ENCODE data around the gene PIP4K2A.
"Not testable (repeated sequence)": the region's sequence is repeated elsewhere in the genome, so short reads cannot be mapped to it uniquely, and the experiment has no call there.

PIP4K2A gene

GRCh38 chr10:22714479-22715289 lies at the start of gene PIP4K2A:
Gene PIP4K2A, minus strand, starts transcription at chr10:22714578. Its CDS starts 252 bp downstream, at chr10:22714326.
- peak within 1 kb of the TSS; percentile 87 for H3K4me3 Mint-ChIP-seq
- peak within 1 kb of the TSS; percentile 87 for H3K27ac Mint-ChIP-seq
- DNase-seq = peak; percentile 82
- H3K4me1 Mint-ChIP-seq = peaks cover 33% of the 10 kb centered on the region
- peaks cover 17% of the 10 kb centered on the region for H3K36me3 Mint-ChIP-seq
- CTCF ChIA-PET = no interaction called here
- H3K27me3 Mint-ChIP-seq = peaks cover 7% of the 10 kb centered on the region
- no peaks in the 10 kb centered on the region for H3K9me3 Mint-ChIP-seq

- H3K9me3 Mint-ChIP-seq = no peaks in the 10 kb centered on the region
- CTCF ChIA-PET = no interaction called here
- peaks cover 8% of the 10 kb centered on the region for H3K27me3 Mint-ChIP-seq
- DNase-seq = no peak
- H3K4me3 Mint-ChIP-seq = no peak overlapping the region
- no peaks in the 10 kb centered on the region for H3K4me1 Mint-ChIP-seq
- H3K27ac Mint-ChIP-seq = no peak overlapping the region
- H3K36me3 Mint-ChIP-seq = no peaks in the 10 kb centered on the region
Observed at GRCh38 chr10:22761569-22762220, 47.3 kb upstream of the PIP4K2A start.

GRCh38 chr10:22760025-22760424 lies 45.6 kb upstream of the PIP4K2A start:
- DNase-seq = no peak
- CTCF ChIA-PET = no interaction called here
- no peaks in the 10 kb centered on the region for H3K9me3 Mint-ChIP-seq

GRCh38 chr10:22758867-22759266 lies 44.5 kb upstream of the PIP4K2A start:
- no peaks in the 10 kb centered on the region for H3K9me3 Mint-ChIP-seq
- CTCF ChIA-PET = no interaction called here
- H3K4me3 Mint-ChIP-seq = no peak overlapping the region
- H3K27ac Mint-ChIP-seq = no peak overlapping the region
- H3K4me1 Mint-ChIP-seq = no peaks in the 10 kb centered on the region
- no peak for DNase-seq
- H3K27me3 Mint-ChIP-seq = peaks cover 13% of the 10 kb centered on the region
- no peaks in the 10 kb centered on the region for H3K36me3 Mint-ChIP-seq

More at GRCh38 chr10:22760025-22760424, 45.6 kb upstream of the PIP4K2A start:
- no peaks in the 10 kb centered on the region for H3K4me1 Mint-ChIP-seq
- H3K27me3 Mint-ChIP-seq = peaks cover 13% of the 10 kb centered on the region
- H3K36me3 Mint-ChIP-seq = no peaks in the 10 kb centered on the region
- H3K4me3 Mint-ChIP-seq = no peak overlapping the region
- H3K27ac Mint-ChIP-seq = no peak overlapping the region

- DNase-seq = no peak
- Mint-ChIP-seq H3K9me3 (no peaks in the 10 kb centered on the region), H3K27me3 (peaks cover 5% of the 10 kb centered on the region), H3K4me3 (no peak overlapping the region), H3K36me3 (no peaks in the 10 kb centered on the region), H3K4me1 (peaks cover 3% of the 10 kb centered on the region), H3K27ac (no peak overlapping the region)
- CTCF ChIA-PET = no interaction called here
Observed at GRCh38 chr10:22754296-22754695, 39.9 kb upstream of the PIP4K2A start.

GRCh38 chr10:22753786-22754185 lies 39.4 kb upstream of the PIP4K2A start:
- CTCF ChIA-PET = no interaction called here
- H3K4me1 Mint-ChIP-seq = peaks cover 3% of the 10 kb centered on the region
- peaks cover 5% of the 10 kb centered on the region for H3K27me3 Mint-ChIP-seq
- H3K9me3 Mint-ChIP-seq = no peaks in the 10 kb centered on the region
- no peak overlapping the region for H3K27ac Mint-ChIP-seq
- no peaks in the 10 kb centered on the region for H3K36me3 Mint-ChIP-seq
- no peak overlapping the region for H3K4me3 Mint-ChIP-seq
- DNase-seq = no peak

- Mint-ChIP-seq H3K9me3 (no peaks in the 10 kb centered on the region), H3K27me3 (peaks cover 5% of the 10 kb centered on the region), H3K36me3 (no peaks in the 10 kb centered on the region), H3K27ac (no peak overlapping the region), H3K4me3 (no peak overlapping the region), H3K4me1 (peaks cover 3% of the 10 kb centered on the region)
- CTCF ChIA-PET = no interaction called here
- no peak for DNase-seq
Observed at GRCh38 chr10:22752272-22752889, 38.0 kb upstream of the PIP4K2A start.

GRCh38 chr10:22750131-22750530 lies 35.8 kb upstream of the PIP4K2A start:
- DNase-seq = no peak
- CTCF ChIA-PET = no interaction called here
- Mint-ChIP-seq H3K27ac (no peak overlapping the region), H3K27me3 (no peaks in the 10 kb centered on the region), H3K4me1 (peaks cover 3% of the 10 kb centered on the region), H3K4me3 (no peak overlapping the region), H3K36me3 (no peaks in the 10 kb centered on the region), H3K9me3 (no peaks in the 10 kb centered on the region)

GRCh38 chr10:22744858-22745257 lies 30.5 kb upstream of the PIP4K2A start:
- H3K36me3 Mint-ChIP-seq, H3K4me1 Mint-ChIP-seq, CTCF ChIA-PET, DNase-seq, H3K9me3 Mint-ChIP-seq, H3K27me3 Mint-ChIP-seq, H3K4me3 Mint-ChIP-seq, H3K27ac Mint-ChIP-seq: not testable (repeated sequence)

GRCh38 chr10:22742678-22743077 lies 28.3 kb upstream of the PIP4K2A start:
- no peaks in the 10 kb centered on the region for H3K27me3 Mint-ChIP-seq
- DNase-seq = no peak
- CTCF ChIA-PET = no interaction called here
- no peak overlapping the region for H3K4me3 Mint-ChIP-seq
- H3K9me3 Mint-ChIP-seq = no peaks in the 10 kb centered on the region
- H3K36me3 Mint-ChIP-seq = no peaks in the 10 kb centered on the region
- H3K27ac Mint-ChIP-seq = no peak overlapping the region
- H3K4me1 Mint-ChIP-seq = no peaks in the 10 kb centered on the region

- H3K4me1 Mint-ChIP-seq, CTCF ChIA-PET, H3K27me3 Mint-ChIP-seq, H3K27ac Mint-ChIP-seq, H3K9me3 Mint-ChIP-seq, H3K4me3 Mint-ChIP-seq, DNase-seq, H3K36me3 Mint-ChIP-seq: not testable (repeated sequence)
Observed at GRCh38 chr10:22741631-22742030, 27.3 kb upstream of the PIP4K2A start.

GRCh38 chr10:22740180-22740579 lies 25.8 kb upstream of the PIP4K2A start:
- DNase-seq = no peak
- Mint-ChIP-seq H3K4me1 (no peaks in the 10 kb centered on the region), H3K27ac (no peak overlapping the region), H3K36me3 (no peaks in the 10 kb centered on the region), H3K27me3 (no peaks in the 10 kb centered on the region), H3K9me3 (no peaks in the 10 kb centered on the region), H3K4me3 (no peak overlapping the region)
- CTCF ChIA-PET = interaction anchor here (0.7 to 1.2 kb wide), 2 partner anchors 29 to 250 kb away, joined by 3 read pairs; no protein-coding TSS in a partner anchor

- H3K4me1 Mint-ChIP-seq = no peaks in the 10 kb centered on the region
- H3K9me3 Mint-ChIP-seq = no peaks in the 10 kb centered on the region
- no peak overlapping the region for H3K27ac Mint-ChIP-seq
- no peak for DNase-seq
- H3K36me3 Mint-ChIP-seq = no peaks in the 10 kb centered on the region
- CTCF ChIA-PET = no interaction called here
- no peak overlapping the region for H3K4me3 Mint-ChIP-seq
- H3K27me3 Mint-ChIP-seq = no peaks in the 10 kb centered on the region
Observed at GRCh38 chr10:22737587-22737986, 23.2 kb upstream of the PIP4K2A start.

- no peak overlapping the region for H3K4me3 Mint-ChIP-seq
- peaks cover 5% of the 10 kb centered on the region for H3K27me3 Mint-ChIP-seq
- CTCF ChIA-PET = no interaction called here
- H3K4me1 Mint-ChIP-seq = no peaks in the 10 kb centered on the region
- no peak overlapping the region for H3K27ac Mint-ChIP-seq
- no peaks in the 10 kb centered on the region for H3K9me3 Mint-ChIP-seq
- no peak for DNase-seq
- no peaks in the 10 kb centered on the region for H3K36me3 Mint-ChIP-seq
Observed at GRCh38 chr10:22736134-22736533, 21.8 kb upstream of the PIP4K2A start.

GRCh38 chr10:22733992-22734391 lies 19.6 kb upstream of the PIP4K2A start:
- Mint-ChIP-seq H3K36me3 (no peaks in the 10 kb centered on the region), H3K4me3 (no peak overlapping the region), H3K27ac (no peak overlapping the region), H3K9me3 (no peaks in the 10 kb centered on the region), H3K27me3 (peaks cover 5% of the 10 kb centered on the region), H3K4me1 (no peaks in the 10 kb centered on the region)
- DNase-seq = no peak
- CTCF ChIA-PET = no interaction called here
